K562 (cell line): ENCODE measurements around the gene GMPR2. TPM values are rescaled to one million over a fixed set of nuclear protein-coding genes. Genes with fewer than 3 reads are reported as not detected.
A peak's percentile ranks its signal among the peaks of the same experiment; 100 is the strongest.

Source experiments
- CBX1 ChIP-seq: sonication (generic); IDR thresholded peaks from 2 replicates; pipeline ENCODE4 v1.6.1; 2016; ENCODE audit warnings: antibody characterized with exemption, low read depth, mild to moderate bottlenecking
- EP400 ChIP-seq: fragments of 450-650 bp; IDR thresholded peaks from 2 replicates; pipeline ENCODE4 v1.6.1; 2017; ENCODE audit warnings: antibody characterized with exemption, mild to moderate bottlenecking, moderate library complexity
- JUN ChIP-seq, 2 experiments: sonication (generic) in 1 of 2; formaldehyde crosslinking in 1 of 2; IDR thresholded peaks; 2 replicates each; pipeline versions ENCODE4 v1.6.1 to v1.8.0; 2012 to 2022; ENCODE audit warnings: borderline replicate concordance in 2 of 2, mild to moderate bottlenecking in 2 of 2, improper control_type of control experiment in 1 of 2, low read depth in 1 of 2, low read length in 1 of 2, missing genetic modification reagents in 1 of 2
- KLF6 ChIP-seq: fragments of 250-450 bp; sonication (Bioruptor Pico); IDR thresholded peaks from 2 replicates; pipeline ENCODE4 v1.4.0; 2020; ENCODE audit warnings: mild to moderate bottlenecking, moderate library complexity, borderline replicate concordance
- POLR2B ChIP-seq: fragments of 450-650 bp; IDR thresholded peaks from 2 replicates; pipeline ENCODE4 v1.6.1; 2018; ENCODE audit warnings: low read depth; ENCODE audit not compliant: partially characterized antibody
- RBM14 ChIP-seq: fragments of 200-400 bp; formaldehyde crosslinking; IDR thresholded peaks from 2 replicates; pipeline ENCODE4 v1.6.1; 2018; ENCODE audit warnings: low read depth, mild to moderate bottlenecking, low read length, moderate library complexity, borderline replicate concordance; ENCODE audit not compliant: insufficient read depth
- RBM22 ChIP-seq: fragments of 200-400 bp; formaldehyde crosslinking; IDR thresholded peaks from 2 replicates; pipeline ENCODE4 v1.6.1; 2018; ENCODE audit warnings: low read length, low read depth; ENCODE audit not compliant: poor library complexity, severe bottlenecking
- RFX1 ChIP-seq: fragments of 450-650 bp; IDR thresholded peaks from 2 replicates; pipeline ENCODE4 v1.6.1; 2016; ENCODE audit warnings: mild to moderate bottlenecking, moderate library complexity
- SAFB ChIP-seq: fragments of 200-400 bp; formaldehyde crosslinking; IDR thresholded peaks from 2 replicates; pipeline ENCODE4 v1.6.1; 2017; ENCODE audit warnings: low read depth, low read length, borderline replicate concordance
- YY1 ChIP-seq, 3 experiments: IDR thresholded peaks; 2 replicates each; pipeline ENCODE4 v1.6.1; 2011; ENCODE audit warnings: low read length in 2 of 3, mild to moderate bottlenecking in 2 of 3, moderate library complexity in 2 of 3, borderline replicate concordance in 1 of 3, control low read depth in 1 of 3, low read depth in 1 of 3; ENCODE audit not compliant: insufficient read depth in 3 of 3, insufficient replicate concordance in 2 of 3, control insufficient read depth in 1 of 3, insufficient read length in 1 of 3; ENCODE audit errors: extremely low read depth in 1 of 3
- ZNF175 ChIP-seq: fragments of 200-800 bp; sonication (Bioruptor generic); IDR thresholded peaks from 2 replicates; pipeline ENCODE4 v1.6.1; 2016; ENCODE audit warnings: low read depth, mild to moderate bottlenecking, missing genetic modification characterization, missing compliant biosample characterization
- ZNF347 ChIP-seq: fragments of 450-650 bp; formaldehyde crosslinking; IDR thresholded peaks from 2 replicates; pipeline ENCODE4 v1.4.0; 2020; ENCODE audit warnings: low read depth, mild to moderate bottlenecking, moderate library complexity
- ZNF589 ChIP-seq: fragments of 200-800 bp; sonication (Bioruptor generic); IDR thresholded peaks from 2 replicates; pipeline ENCODE4 v1.6.1; 2016; ENCODE audit warnings: low read depth, missing genetic modification characterization, missing compliant biosample characterization
- ZNF707 ChIP-seq: fragments of 250-450 bp; sonication (Bioruptor Pico); conservative IDR thresholded peaks from 2 replicates; pipeline ENCODE4 v1.8.0; 2022; ENCODE audit warnings: inconsistent platforms, mild to moderate bottlenecking, moderate library complexity
- polyA plus RNA-seq, 8 experiments: library from polyadenylated mRNA; depleted of rRNA in 4 of 8; stranded (reverse) in 5 of 8; unstranded in 3 of 8; fragments of >200 nt; fragmentation: Nextera tagmentation in 2 of 8; fragmentation: Illumina TruSeq in 1 of 8; extraction: Ambion mirVana in 2 of 8; extraction: Trizol in 1 of 8; gene quantifications; 2 replicates each; pipeline versions ENCODE4 v1.2.1 to v1.2.3, GENCODE V29; 2011 to 2014; ENCODE audit warnings: inconsistent platforms in 1 of 8, missing spikeins in 1 of 8
- total RNA-seq, 7 experiments: library from RNA; depleted of rRNA in 6 of 7; stranded (reverse); fragments of >200 nt in 6 of 7; fragmentation: Illumina TruSeq in 2 of 7; extraction: Trizol in 2 of 7; gene quantifications; 2 replicates each; pipeline versions ENCODE4 v1.2.1 to v1.2.3, GENCODE V29; 2011 to 2021; ENCODE audit warnings: low replicate concordance in 1 of 7
- TF ChIP-seq, protein P1 (sequence below): fragments of 450-650 bp; IDR thresholded peaks from 2 replicates; pipeline ENCODE4 v1.6.1; 2017; ENCODE audit warnings: antibody characterized with exemption, mild to moderate bottlenecking
- TF ChIP-seq, protein P2 (sequence below): fragments of 200-400 bp; formaldehyde crosslinking; IDR thresholded peaks from 2 replicates; pipeline ENCODE4 v1.6.1; 2017; ENCODE audit warnings: mild to moderate bottlenecking, low read depth, low read length, moderate library complexity

GMPR2 gene
- total and polyA plus RNA-seq, 9 of the 15 experiments (the other 6 are each of a cell fraction or from before 2014, with no cell fraction given): 26.4 to 67.4 (median 36.3) TPM

DNA sequence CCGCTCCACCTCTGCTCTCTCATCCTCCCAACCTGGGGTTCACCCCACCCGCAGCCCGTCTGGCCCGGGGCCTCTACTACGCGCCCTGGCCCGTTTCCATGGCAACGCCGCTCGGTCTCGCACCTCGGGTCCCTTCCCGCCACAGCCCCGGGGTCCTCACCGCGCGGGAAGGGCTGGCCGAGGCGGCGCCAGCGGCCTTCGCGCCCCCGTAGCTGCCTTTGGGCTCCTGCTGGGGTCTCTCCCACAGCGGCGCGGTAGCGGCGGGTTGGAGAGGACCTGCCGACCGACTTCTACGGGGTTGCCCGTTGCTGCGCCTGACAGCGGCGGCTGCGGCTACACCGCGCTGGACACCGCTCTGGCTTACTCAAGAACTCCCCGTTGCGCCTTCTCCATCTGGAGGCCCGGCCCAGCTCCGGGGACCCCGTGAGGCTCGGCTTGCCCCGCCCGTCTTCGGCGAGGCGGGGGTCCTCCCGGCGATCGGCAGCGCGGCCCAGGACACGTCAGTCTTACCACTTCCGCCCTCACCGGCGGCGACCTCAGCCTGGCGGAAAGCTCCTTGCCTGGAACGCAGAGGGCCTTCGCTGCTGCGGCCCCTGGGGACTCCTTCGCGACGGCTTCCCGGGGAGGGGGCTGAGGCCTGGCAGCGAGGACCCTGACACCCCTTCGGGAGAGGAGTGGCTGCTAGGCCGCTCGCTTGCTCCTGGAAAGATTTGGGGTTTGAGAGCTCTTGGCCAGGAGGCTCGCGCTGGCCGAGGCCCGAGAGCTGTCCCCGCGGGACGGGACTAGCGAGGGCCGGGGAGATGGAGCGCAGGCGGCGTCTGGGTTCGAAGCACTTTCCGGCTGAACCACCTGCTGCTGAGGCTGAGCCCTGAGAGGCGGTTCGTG, 37.3 kb upstream of the GMPR2 start, which contains the start of gene TM9SF1 (continued):
- TF ChIP-seq POLR2B (peak; percentile 51), EP400 (peak; percentile 93), YY1 (IDR thresholded peaks at IDR 0.05; ENCODE audit: borderline replicate concordance in 1 of 3, control insufficient read depth in 1 of 3, extremely low read depth in 1 of 3, insufficient read depth in 3 of 3, insufficient read length in 1 of 3, insufficient replicate concordance in 2 of 3, low read depth in 1 of 3, low read length in 2 of 3) (peak in 1 of 3 experiments; percentile 44), RBM22 (peak; percentile 66), ZNF175 (CRISPR knock-in tag) (no peak), CBX1 (0 out of 2 replicates have a peak, but pooled peaks have one; percentile 10), ZNF589 (CRISPR knock-in tag) (no peak), ZNF347 (no peak), RFX1 (peak; percentile 98), ZNF707 (no peak), RBM14 (0 out of 2 replicates have a peak, but pooled peaks have one; percentile 31), SAFB (no peak), JUN (IDR thresholded peaks at IDR 0.05; ENCODE audit: borderline replicate concordance, low read depth, low read length) (peak; percentile 9; the same call in 1 of the 2 replicates), JUN (CRISPR knock-in tag; IDR thresholded peaks at IDR 0.05; ENCODE audit: borderline replicate concordance) (no peak), KLF6 (CRISPR knock-in tag) (0 out of 2 replicates have a peak, but pooled peaks have one; percentile 47)
- TF ChIP-seq, protein P1, sequence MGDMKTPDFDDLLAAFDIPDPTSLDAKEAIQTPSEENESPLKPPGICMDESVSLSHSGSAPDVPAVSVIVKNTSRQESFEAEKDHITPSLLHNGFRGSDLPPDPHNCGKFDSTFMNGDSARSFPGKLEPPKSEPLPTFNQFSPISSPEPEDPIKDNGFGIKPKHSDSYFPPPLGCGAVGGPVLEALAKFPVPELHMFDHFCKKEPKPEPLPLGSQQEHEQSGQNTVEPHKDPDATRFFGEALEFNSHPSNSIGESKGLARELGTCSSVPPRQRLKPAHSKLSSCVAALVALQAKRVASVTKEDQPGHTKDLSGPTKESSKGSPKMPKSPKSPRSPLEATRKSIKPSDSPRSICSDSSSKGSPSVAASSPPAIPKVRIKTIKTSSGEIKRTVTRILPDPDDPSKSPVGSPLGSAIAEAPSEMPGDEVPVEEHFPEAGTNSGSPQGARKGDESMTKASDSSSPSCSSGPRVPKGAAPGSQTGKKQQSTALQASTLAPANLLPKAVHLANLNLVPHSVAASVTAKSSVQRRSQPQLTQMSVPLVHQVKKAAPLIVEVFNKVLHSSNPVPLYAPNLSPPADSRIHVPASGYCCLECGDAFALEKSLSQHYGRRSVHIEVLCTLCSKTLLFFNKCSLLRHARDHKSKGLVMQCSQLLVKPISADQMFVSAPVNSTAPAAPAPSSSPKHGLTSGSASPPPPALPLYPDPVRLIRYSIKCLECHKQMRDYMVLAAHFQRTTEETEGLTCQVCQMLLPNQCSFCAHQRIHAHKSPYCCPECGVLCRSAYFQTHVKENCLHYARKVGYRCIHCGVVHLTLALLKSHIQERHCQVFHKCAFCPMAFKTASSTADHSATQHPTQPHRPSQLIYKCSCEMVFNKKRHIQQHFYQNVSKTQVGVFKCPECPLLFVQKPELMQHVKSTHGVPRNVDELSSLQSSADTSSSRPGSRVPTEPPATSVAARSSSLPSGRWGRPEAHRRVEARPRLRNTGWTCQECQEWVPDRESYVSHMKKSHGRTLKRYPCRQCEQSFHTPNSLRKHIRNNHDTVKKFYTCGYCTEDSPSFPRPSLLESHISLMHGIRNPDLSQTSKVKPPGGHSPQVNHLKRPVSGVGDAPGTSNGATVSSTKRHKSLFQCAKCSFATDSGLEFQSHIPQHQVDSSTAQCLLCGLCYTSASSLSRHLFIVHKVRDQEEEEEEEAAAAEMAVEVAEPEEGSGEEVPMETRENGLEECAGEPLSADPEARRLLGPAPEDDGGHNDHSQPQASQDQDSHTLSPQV: no peak
- TF ChIP-seq, protein P2, sequence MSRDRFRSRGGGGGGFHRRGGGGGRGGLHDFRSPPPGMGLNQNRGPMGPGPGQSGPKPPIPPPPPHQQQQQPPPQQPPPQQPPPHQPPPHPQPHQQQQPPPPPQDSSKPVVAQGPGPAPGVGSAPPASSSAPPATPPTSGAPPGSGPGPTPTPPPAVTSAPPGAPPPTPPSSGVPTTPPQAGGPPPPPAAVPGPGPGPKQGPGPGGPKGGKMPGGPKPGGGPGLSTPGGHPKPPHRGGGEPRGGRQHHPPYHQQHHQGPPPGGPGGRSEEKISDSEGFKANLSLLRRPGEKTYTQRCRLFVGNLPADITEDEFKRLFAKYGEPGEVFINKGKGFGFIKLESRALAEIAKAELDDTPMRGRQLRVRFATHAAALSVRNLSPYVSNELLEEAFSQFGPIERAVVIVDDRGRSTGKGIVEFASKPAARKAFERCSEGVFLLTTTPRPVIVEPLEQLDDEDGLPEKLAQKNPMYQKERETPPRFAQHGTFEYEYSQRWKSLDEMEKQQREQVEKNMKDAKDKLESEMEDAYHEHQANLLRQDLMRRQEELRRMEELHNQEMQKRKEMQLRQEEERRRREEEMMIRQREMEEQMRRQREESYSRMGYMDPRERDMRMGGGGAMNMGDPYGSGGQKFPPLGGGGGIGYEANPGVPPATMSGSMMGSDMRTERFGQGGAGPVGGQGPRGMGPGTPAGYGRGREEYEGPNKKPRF: no peak
